ENCODE data around the gene VCPKMT.

DNA sequence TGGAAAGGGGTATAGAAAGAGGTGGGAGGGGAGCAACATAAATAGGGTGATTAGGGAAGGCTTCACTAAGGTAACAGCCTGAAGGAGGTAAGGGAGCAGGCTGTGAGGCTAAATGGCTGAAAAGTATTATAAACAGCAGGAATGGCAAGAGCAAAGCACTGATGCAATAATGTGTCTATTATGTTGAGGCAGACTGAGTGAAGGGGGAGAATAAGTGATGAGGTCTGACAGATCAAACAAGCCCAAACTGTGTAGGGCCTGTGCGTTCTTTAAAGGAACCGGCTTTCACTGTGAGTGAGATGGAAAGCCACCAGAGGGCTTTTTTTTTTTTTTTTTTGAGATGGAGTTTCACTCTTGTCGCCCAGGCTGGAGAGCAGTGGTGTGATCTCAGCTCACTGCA, 6.7 kb upstream of the VCPKMT start:
- TF ChIP-seq, protein P1, sequence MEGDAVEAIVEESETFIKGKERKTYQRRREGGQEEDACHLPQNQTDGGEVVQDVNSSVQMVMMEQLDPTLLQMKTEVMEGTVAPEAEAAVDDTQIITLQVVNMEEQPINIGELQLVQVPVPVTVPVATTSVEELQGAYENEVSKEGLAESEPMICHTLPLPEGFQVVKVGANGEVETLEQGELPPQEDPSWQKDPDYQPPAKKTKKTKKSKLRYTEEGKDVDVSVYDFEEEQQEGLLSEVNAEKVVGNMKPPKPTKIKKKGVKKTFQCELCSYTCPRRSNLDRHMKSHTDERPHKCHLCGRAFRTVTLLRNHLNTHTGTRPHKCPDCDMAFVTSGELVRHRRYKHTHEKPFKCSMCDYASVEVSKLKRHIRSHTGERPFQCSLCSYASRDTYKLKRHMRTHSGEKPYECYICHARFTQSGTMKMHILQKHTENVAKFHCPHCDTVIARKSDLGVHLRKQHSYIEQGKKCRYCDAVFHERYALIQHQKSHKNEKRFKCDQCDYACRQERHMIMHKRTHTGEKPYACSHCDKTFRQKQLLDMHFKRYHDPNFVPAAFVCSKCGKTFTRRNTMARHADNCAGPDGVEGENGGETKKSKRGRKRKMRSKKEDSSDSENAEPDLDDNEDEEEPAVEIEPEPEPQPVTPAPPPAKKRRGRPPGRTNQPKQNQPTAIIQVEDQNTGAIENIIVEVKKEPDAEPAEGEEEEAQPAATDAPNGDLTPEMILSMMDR (IDR thresholded peaks at IDR 0.05): no peak
- no peak for TF ChIP-seq POLR2A (IDR thresholded peaks at IDR 0.05)
- TF ChIP-seq EP300 (IDR thresholded peaks at IDR 0.05): no peak
